GM12891 (cell line): ENCODE data around the gene TMPRSS5.

Experiments
- POLR2A ChIP-seq: IDR thresholded peaks from 2 replicates; pipeline ENCODE4 v1.6.1; 2011; ENCODE audit warnings: low read depth, low read length, control low read depth
- POLR2AphosphoS5 ChIP-seq: IDR thresholded peaks from 2 replicates; pipeline ENCODE4 v1.6.1; 2011; ENCODE audit warnings: low read depth, low read length, control low read depth

DNA sequence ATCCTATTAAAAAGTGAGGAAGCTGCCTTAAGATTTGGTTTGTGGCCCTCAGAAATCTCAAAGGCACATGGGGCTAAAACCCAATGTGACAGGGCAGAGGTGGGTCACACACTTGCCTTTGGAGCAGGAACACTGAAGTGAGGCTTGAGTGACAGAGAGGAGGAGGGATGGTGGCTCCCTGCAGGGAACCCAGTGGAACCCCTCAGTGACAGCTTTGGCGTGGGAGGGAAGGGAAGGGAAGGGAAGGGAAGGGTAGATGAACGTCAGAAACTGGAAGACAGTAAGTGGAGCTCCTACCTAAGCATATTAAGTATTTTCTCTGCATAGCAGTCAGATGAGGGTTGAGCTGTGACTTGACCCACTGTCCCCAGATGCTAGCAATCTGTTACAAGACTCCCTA, 68.5 kb downstream of the TMPRSS5 start:
- TF ChIP-seq POLR2A (no peak), POLR2AphosphoS5 (no peak)
